Choroid plexus epithelial cell (primary cell): ENCODE results near the gene NUP62.
A peak's percentile ranks its signal among the peaks of the same experiment; 100 is the strongest.

Experiments
- DNase-seq: peaks from one replicate; pipeline ENCODE4 v3.0.0-alpha.2; 2010; ENCODE audit warnings: low read depth
- H3K4me3 ChIP-seq: 2 replicates; pipeline ENCODE4 v1.5.1; 2011; ENCODE audit warnings: low read depth, mild to moderate bottlenecking, control low read depth, low read length, moderate library complexity
- TF ChIP-seq, protein P1 (sequence below): conservative IDR thresholded peaks from 2 replicates; pipeline ENCODE4 v1.5.1; 2011; ENCODE audit warnings: low read depth, mild to moderate bottlenecking, control low read depth, inconsistent platforms, low read length, moderate library complexity

The NUP62 gene

DNA sequence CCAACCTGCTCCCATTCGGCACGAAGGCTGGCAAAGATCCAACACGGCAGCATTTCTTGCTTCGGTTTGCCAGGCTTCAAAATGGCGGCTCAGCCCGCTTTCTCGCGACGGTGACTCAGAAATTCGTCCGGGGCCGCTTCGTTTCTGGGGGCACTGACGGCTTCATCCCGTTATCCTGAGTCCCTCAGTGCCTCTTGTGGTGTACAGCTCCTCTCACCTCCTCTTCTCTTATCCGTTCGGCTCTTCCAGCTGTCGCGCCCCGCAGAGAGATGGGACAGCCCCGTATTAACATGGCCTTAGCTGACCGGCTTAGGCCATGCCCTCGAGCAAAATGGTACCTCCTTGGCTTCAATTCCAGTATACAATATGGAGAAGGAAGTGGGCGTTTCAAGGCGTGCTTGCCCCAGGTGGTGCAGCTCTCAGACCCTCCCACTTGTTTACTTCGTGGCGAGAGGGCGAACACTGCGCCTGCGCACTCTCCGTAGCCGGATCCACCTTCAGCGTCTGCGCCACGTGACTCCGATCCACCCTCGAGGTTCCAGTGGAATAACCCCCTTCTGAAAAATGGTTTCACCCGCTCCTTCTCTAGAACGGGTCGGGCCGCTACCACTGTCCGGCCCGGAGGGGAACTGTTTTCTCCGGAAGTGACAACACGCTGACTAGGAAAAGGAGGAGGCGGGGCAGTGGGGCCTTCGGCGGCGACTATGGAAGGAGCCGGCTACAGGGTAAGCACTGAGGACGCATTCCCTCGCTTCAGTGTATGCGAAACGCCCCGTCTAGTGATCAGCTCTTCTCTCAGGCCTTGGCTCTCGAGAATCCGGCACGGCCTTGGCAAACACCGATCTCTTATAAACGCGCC lies 52.1 kb downstream of the NUP62 start, which contains the start of the genes AKT1S1 and TBC1D17:
AKT1S1 (minus strand) TSS at position 336 of the 859 bp plus-strand sequence. CDS start 4,060 bp downstream, outside the sequence.
TBC1D17 (plus strand) TSS at position 683 of the 859 bp plus-strand sequence; CDS start at position 705, 22 bp downstream.
- TF ChIP-seq, protein P1, sequence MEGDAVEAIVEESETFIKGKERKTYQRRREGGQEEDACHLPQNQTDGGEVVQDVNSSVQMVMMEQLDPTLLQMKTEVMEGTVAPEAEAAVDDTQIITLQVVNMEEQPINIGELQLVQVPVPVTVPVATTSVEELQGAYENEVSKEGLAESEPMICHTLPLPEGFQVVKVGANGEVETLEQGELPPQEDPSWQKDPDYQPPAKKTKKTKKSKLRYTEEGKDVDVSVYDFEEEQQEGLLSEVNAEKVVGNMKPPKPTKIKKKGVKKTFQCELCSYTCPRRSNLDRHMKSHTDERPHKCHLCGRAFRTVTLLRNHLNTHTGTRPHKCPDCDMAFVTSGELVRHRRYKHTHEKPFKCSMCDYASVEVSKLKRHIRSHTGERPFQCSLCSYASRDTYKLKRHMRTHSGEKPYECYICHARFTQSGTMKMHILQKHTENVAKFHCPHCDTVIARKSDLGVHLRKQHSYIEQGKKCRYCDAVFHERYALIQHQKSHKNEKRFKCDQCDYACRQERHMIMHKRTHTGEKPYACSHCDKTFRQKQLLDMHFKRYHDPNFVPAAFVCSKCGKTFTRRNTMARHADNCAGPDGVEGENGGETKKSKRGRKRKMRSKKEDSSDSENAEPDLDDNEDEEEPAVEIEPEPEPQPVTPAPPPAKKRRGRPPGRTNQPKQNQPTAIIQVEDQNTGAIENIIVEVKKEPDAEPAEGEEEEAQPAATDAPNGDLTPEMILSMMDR, result no peak
- DNase-seq, result peak; percentile 100
- peak within 1 kb of the TSS; percentile 100 for H3K4me3 ChIP-seq

DNA sequence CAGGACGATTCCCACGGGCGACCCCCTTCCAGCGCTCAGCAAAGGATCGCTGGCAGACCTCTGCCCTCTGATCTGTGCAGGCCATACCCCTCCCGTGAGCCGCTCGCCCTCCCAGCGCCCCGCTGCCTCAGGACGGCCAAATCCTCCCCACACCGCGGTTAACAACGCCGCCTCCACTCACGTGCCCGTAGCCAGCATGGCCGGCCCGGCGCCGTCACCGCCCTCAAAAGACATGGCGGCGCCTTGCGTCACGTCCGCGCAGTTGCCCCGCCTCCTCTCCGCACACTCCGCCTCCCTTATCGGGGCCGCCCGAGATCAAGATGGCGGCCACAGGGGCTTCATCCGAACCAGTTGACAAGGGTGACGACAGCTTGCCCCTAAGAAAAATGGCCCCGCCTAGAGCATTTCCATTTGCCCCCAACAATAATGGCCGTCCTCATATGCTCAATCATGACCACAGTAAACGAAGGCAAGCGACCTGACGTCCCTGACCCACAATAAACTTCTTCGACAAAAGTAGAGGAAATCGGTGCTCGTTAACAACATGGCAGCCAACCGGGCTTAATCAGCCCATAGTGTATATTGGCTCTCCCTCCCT lies 52.8 kb downstream of the NUP62 start:
- peak; percentile 100 for DNase-seq
- H3K4me3 ChIP-seq, result peak overlapping the region; percentile 100
- TF ChIP-seq, protein P1, result no peak

DNA sequence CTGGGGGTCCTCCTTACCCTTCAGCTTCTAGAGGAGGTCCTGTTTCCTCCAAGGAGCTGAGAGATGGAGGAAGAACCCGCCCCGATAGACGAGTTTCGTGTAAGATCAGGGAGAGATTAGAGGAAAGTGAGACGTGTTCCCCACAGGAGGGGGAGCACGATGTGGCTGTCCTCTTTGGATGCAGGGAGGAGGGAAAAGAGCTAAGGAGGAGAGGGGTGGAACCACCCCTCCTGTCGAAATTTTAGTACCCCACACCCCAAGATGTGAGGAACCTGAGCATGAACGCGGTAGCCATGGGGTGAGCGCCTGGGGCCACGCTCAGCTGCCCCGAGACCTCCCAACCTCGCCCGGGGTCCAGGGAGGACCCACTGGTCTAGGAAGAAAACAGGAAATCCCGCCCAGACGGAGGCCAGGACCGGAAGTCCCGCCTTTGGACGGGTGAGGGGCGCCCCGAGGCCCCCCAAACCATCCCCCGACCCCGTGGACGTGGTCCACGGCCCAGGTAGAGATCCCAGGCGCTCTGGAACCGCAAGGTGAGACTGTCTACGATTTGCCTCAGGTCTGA lies 53.4 kb downstream of the NUP62 start:
- H3K4me3 ChIP-seq, result peak overlapping the region; percentile 100
- peak; percentile 50 for DNase-seq
- TF ChIP-seq, protein P1, result no peak

DNA sequence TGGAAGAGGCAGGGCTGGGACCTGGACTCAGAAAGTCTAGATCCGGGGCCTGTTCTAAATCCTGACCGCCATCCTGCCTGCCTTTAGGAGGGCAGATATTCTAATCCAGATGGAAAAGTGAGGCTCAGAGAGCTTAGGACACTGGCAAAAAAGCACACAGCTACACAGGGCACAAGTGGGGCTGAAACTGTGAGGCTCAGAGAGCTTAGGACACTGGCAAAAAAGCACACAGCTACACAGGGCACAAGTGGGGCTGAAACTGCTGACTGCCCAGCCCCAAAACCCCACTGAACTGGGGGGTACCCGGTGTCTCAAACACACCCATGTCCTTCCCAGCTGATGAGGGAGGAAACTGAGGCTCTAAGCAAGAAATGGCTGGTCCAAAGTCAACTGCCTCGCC lies 54.1 kb downstream of the NUP62 start:
- no peak for DNase-seq
- peak overlapping the region; percentile 100 for H3K4me3 ChIP-seq
- TF ChIP-seq, protein P1, result no peak

DNA sequence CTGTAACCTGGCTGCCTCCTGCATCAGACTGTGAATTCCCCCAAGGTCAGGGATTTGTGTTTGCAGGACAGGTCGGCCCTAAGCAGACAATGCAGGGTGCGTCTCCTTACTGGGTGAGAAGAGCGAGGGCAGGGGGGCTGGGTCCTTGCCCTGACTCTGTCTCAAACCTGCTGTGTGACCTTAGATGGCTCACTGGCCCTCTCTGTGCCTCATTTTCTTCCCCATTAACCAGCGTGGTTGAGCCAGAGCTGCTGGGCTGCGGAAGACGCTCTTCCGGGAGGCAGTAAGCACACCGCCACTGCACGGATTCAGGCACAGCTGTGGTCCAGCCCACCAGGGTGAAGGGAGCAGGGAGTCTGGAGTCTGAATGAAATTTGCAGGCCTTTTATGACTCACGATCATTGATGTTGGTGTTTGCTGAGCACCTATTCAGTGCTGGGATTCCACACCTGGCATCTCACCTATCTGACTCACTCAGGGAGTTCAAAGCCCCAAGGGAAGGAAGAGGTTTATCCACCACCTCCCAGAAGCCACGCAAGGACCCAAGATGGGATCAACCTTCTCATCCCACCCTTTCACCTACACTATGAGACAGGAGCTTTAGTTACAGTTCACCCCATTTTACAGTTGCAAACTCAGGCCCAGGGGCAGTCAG lies 54.7 kb downstream of the NUP62 start:
- no peak for DNase-seq
- H3K4me3 ChIP-seq, result no peak overlapping the region
- TF ChIP-seq, protein P1, result no peak

DNA sequence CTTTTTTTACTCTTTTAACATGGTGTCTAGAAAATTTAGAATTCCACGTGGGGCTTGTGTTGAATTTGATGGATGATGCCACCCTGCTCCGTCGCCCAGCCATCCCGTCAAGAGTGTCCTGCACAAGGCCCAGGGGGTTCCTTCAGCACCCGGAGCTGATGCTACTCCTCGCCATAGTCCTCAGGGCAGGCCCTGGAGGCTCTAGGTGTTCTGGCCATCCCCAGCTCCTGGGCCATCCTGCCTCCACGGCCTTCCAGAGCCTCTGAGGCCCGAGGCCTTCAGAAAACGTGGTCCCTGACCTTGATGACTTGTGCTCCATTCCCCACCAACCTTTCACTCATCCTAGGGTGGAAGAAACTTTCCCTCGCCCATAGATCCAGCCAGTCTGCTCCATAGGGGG lies 55.5 kb downstream of the NUP62 start:
- no peak for DNase-seq
- H3K4me3 ChIP-seq, result no peak overlapping the region
- TF ChIP-seq, protein P1, result no peak
